22Rv1 (cell line): ENCODE measurements around the gene SLC40A1.

Experiments used
- CTCF ChIP-seq: fragments of 450-650 bp; IDR thresholded peaks from 2 replicates; pipeline ENCODE4 v1.5.1; 2017; ENCODE audit warnings: mild to moderate bottlenecking
- ZFX ChIP-seq: fragments of 450-650 bp; IDR thresholded peaks from 2 replicates; pipeline ENCODE4 v1.6.1; 2017; ENCODE audit warnings: antibody characterized with exemption, borderline replicate concordance

GRCh38 chr2:189536830-189537229 lies 43.8 kb downstream of the SLC40A1 start:
- no peak for TF ChIP-seq CTCF
- TF ChIP-seq ZFX: no peak
